ENCODE results near the gene GOLT1A. TPM values are rescaled to one million over a fixed set of nuclear protein-coding genes. Genes with fewer than 3 reads are reported as not detected.
A peak's percentile ranks its signal among the peaks of the same experiment; 100 is the strongest.

GOLT1A gene
- total RNA-seq, 1 donor: not detected

DNA sequence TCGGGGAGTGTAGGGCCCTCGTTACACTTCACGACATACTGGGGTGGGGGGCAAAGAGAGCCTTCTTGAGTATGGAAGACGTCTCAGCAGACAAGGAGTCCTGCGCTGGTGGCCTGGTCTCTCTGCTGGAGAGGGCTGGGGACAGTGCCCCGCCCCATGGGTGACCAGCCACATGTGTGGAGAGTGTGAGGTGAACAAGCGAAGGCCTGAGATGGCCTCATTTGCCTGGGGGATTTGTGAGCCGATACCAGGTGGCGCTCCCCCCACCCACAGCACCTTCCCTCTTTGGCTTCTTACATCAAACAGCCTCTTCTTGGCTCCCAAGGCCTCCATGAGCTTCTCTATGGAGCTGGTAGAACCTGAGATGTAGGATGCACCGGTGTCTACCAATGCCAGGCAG, 57.9 kb downstream of the GOLT1A start:
- Histone ChIP-seq H3K4me2 (ENCODE audit: insufficient read depth, low read length) (no peak overlapping the region), H3K36me3 (ENCODE audit: insufficient read depth, low read length) (no peaks in the 10 kb centered on the region), H3K27me3 (ENCODE audit: insufficient read depth, low read length) (peaks cover 32% of the 10 kb centered on the region), H3K27ac (ENCODE audit: low read depth, low read length) (no peak overlapping the region), H2AFZ (ENCODE audit: low read length) (no peak overlapping the region), H3K4me3 (ENCODE audit: insufficient read depth, low read length) (no peak overlapping the region), H4K20me1 (ENCODE audit: insufficient read depth, low read length) (no peaks in the 10 kb centered on the region), H3K79me2 (ENCODE audit: insufficient read depth, low read length) (no peaks in the 10 kb centered on the region), H3K9me3 (ENCODE audit: low read depth, low read length) (no peaks in the 10 kb centered on the region), H3K4me1 (ENCODE audit: insufficient read depth, low read length) (no peaks in the 10 kb centered on the region)
- TF ChIP-seq, protein P1, sequence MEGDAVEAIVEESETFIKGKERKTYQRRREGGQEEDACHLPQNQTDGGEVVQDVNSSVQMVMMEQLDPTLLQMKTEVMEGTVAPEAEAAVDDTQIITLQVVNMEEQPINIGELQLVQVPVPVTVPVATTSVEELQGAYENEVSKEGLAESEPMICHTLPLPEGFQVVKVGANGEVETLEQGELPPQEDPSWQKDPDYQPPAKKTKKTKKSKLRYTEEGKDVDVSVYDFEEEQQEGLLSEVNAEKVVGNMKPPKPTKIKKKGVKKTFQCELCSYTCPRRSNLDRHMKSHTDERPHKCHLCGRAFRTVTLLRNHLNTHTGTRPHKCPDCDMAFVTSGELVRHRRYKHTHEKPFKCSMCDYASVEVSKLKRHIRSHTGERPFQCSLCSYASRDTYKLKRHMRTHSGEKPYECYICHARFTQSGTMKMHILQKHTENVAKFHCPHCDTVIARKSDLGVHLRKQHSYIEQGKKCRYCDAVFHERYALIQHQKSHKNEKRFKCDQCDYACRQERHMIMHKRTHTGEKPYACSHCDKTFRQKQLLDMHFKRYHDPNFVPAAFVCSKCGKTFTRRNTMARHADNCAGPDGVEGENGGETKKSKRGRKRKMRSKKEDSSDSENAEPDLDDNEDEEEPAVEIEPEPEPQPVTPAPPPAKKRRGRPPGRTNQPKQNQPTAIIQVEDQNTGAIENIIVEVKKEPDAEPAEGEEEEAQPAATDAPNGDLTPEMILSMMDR (IDR thresholded peaks at IDR 0.05; ENCODE audit: extremely low read depth, low read depth, low read length): no peak
- DNase-seq (ENCODE audit: insufficient read length, low spot score, missing footprints): no peak

DNA sequence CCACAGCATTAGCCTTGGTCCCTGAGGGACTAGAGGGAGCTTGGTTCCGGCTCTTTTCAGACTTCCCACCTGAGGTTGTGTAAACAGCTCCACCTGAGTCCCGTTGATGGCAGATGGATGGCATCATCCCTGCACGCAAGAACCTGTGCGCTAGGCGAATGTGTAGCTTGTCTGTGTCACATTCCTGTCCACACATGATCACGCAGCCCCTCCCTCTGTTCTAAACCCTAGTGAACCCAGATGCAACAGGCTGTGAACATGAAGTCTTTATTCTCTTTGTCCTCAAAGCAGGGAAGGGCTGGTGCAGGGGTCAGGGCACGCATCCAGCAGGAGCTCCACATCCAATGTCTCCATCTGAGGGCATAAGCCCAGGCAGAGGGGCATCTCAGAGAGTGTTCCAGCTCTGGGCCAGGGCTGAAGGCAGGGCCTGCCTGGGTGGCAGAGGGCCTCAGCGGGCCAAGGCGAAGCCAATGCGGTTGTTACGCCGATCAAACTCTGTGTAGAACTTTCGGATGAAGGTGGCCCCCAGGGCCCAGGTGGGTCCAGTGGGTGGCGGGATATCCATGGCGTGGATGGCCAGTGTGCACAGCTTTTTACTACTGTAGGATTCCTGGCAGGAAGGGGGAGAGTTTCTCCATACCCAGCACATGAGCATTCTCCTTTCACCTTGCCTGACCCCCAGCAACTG, 59.1 kb downstream of the GOLT1A start:
- Histone ChIP-seq H3K4me1 (ENCODE audit: insufficient read depth, low read length) (no peaks in the 10 kb centered on the region), H2AFZ (ENCODE audit: low read length) (no peak overlapping the region), H3K36me3 (ENCODE audit: insufficient read depth, low read length) (no peaks in the 10 kb centered on the region), H3K4me2 (ENCODE audit: insufficient read depth, low read length) (no peak overlapping the region), H3K27ac (ENCODE audit: low read depth, low read length) (no peak overlapping the region), H3K4me3 (ENCODE audit: insufficient read depth, low read length) (no peak overlapping the region), H3K27me3 (ENCODE audit: insufficient read depth, low read length) (peaks cover 36% of the 10 kb centered on the region), H3K79me2 (ENCODE audit: insufficient read depth, low read length) (no peaks in the 10 kb centered on the region), H4K20me1 (ENCODE audit: insufficient read depth, low read length) (no peaks in the 10 kb centered on the region), H3K9me3 (ENCODE audit: low read depth, low read length) (no peaks in the 10 kb centered on the region)
- DNase-seq (ENCODE audit: insufficient read length, low spot score, missing footprints): peak; percentile 45
- TF ChIP-seq, protein P1 (IDR thresholded peaks at IDR 0.05; ENCODE audit: extremely low read depth, low read depth, low read length): no peak

DNA sequence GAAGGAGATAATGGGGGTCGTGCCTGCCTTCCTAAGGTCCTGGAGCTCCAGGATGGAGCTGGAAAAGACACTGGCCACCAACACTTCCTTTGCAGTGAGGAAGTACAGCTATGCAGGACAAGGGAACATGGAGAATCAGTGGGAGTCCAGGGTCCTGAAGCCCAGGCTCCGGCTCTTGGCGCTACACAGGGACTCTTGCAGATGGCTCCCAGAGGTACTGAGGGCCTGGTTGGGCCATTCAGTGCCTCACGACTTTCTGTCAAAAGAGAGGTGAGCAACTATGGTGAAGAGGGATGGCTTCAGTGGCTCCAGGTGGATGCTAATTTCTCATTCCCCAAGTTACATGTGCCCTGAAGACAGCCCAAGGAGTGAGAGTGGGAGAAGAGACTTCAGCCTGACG, 60.1 kb downstream of the GOLT1A start:
- Histone ChIP-seq H2AFZ (ENCODE audit: low read length) (no peak overlapping the region), H3K4me3 (ENCODE audit: insufficient read depth, low read length) (no peak overlapping the region), H4K20me1 (ENCODE audit: insufficient read depth, low read length) (no peaks in the 10 kb centered on the region), H3K79me2 (ENCODE audit: insufficient read depth, low read length) (no peaks in the 10 kb centered on the region), H3K4me2 (ENCODE audit: insufficient read depth, low read length) (no peak overlapping the region), H3K4me1 (ENCODE audit: insufficient read depth, low read length) (no peaks in the 10 kb centered on the region), H3K27ac (ENCODE audit: low read depth, low read length) (no peak overlapping the region), H3K9me3 (ENCODE audit: low read depth, low read length) (no peaks in the 10 kb centered on the region), H3K36me3 (ENCODE audit: insufficient read depth, low read length) (no peaks in the 10 kb centered on the region), H3K27me3 (ENCODE audit: insufficient read depth, low read length) (peaks cover 36% of the 10 kb centered on the region)
- TF ChIP-seq, protein P1 (IDR thresholded peaks at IDR 0.05; ENCODE audit: extremely low read depth, low read depth, low read length): no peak
- peak; percentile 80 for DNase-seq (ENCODE audit: insufficient read length, low spot score, missing footprints)

- Histone ChIP-seq H3K27ac (ENCODE audit: low read depth, low read length) (no peak overlapping the region), H3K4me2 (ENCODE audit: insufficient read depth, low read length) (peak overlapping the region; percentile 66), H3K9me3 (ENCODE audit: low read depth, low read length) (no peaks in the 10 kb centered on the region), H3K4me1 (ENCODE audit: insufficient read depth, low read length) (no peaks in the 10 kb centered on the region), H3K27me3 (ENCODE audit: insufficient read depth, low read length) (peaks cover 36% of the 10 kb centered on the region), H3K79me2 (ENCODE audit: insufficient read depth, low read length) (no peaks in the 10 kb centered on the region), H4K20me1 (ENCODE audit: insufficient read depth, low read length) (no peaks in the 10 kb centered on the region), H3K4me3 (ENCODE audit: insufficient read depth, low read length) (peak overlapping the region; percentile 66), H3K36me3 (ENCODE audit: insufficient read depth, low read length) (no peaks in the 10 kb centered on the region), H2AFZ (ENCODE audit: low read length) (no peak overlapping the region)
- DNase-seq (ENCODE audit: insufficient read length, low spot score, missing footprints): peak; percentile 83
- TF ChIP-seq, protein P1 (IDR thresholded peaks at IDR 0.05; ENCODE audit: extremely low read depth, low read depth, low read length): no peak
These were observed 61.3 kb downstream of the GOLT1A start for GRCh38 chr1:204152310-204153044.

Measured in osteoblast (primary cell).